Subcutaneous adipose tissue (tissue), 4 donors: ENCODE measurements around the gene YLPM1. TPM values are rescaled to one million over a fixed set of nuclear protein-coding genes. Genes with fewer than 3 reads are reported as not detected.

Source experiments
- total RNA-seq, 4 donors: library from RNA; depleted of rRNA; stranded (reverse); fragments of >200 nt; gene quantifications; one replicate each; pipeline ENCODE4 v1.1.0, GENCODE V29; 2016
- TF ChIP-seq, protein P1 (sequence below): fragments of 450-650 bp; IDR thresholded peaks from one replicate; pipeline ENCODE4 v1.5.1; 2016; ENCODE audit warnings: low read depth, mild to moderate bottlenecking, control low read depth, antibody characterized with exemption, moderate library complexity

Gene YLPM1
- total RNA-seq, 4 donors from 2014 or later = 44.2 to 61.6 (median 50.6) TPM

DNA sequence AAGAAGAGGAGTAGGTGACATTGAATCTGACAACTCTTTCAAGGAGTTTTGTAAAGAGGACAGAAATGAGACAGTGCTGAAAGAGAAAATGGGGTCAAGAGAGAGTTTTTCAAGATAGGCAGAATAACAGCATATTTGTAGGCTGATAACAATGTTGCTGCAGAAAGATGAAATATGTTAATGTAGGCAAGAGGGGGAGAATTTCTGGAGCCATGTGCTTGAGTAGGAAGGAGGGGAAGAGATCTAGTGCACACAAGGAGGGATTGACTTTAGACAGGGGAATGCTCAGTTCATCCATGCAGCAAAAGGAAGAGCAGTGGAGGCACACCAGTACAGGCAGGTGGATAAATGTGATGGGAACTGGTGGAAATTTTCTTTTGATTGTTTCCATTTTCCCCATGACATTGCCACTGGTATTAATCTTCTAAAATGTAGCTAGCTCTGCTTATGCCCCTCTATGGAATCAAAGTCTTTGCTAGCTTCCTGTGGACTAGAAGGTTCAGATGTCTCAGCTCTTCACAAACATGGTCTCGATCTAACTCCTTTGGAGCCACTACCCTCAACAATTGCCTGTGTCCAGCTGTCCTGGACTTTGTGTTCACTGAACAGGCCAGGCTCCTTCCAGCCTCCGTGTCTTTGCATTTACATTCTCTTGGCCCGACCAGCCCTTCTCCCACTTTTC, 103.7 kb downstream of the YLPM1 start:
- TF ChIP-seq, protein P1, sequence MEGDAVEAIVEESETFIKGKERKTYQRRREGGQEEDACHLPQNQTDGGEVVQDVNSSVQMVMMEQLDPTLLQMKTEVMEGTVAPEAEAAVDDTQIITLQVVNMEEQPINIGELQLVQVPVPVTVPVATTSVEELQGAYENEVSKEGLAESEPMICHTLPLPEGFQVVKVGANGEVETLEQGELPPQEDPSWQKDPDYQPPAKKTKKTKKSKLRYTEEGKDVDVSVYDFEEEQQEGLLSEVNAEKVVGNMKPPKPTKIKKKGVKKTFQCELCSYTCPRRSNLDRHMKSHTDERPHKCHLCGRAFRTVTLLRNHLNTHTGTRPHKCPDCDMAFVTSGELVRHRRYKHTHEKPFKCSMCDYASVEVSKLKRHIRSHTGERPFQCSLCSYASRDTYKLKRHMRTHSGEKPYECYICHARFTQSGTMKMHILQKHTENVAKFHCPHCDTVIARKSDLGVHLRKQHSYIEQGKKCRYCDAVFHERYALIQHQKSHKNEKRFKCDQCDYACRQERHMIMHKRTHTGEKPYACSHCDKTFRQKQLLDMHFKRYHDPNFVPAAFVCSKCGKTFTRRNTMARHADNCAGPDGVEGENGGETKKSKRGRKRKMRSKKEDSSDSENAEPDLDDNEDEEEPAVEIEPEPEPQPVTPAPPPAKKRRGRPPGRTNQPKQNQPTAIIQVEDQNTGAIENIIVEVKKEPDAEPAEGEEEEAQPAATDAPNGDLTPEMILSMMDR = no peak

GRCh38 chr14:74867673-74868072, 104.6 kb downstream of the YLPM1 start:
- TF ChIP-seq, protein P1 = no peak

- TF ChIP-seq, protein P1 = no peak
These were observed 105.6 kb downstream of the YLPM1 start for GRCh38 chr14:74868739-74869138.

DNA sequence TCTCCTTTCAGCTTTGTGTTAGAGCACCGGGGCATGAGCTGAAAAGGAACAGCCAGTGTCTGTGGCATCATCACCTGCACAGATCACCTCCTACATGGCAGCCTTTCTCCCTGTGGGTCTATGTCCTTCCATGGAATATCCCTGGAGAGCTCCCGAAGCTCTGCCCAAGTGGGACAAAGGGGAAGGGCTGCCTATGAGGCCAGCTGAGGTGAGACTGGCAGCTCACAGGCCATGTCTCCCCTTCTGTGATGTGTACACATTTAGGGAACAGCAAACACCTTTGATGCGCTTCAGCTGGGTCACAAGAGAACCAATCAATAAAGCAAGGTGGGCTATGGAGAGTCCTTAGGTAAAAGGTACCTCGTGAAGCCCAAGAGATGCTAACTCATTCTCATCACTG, 108.7 kb downstream of the YLPM1 start:
- TF ChIP-seq, protein P1 = no peak

- TF ChIP-seq, protein P1 = no peak
These were observed 112.1 kb downstream of the YLPM1 start for GRCh38 chr14:74875204-74875603.

DNA sequence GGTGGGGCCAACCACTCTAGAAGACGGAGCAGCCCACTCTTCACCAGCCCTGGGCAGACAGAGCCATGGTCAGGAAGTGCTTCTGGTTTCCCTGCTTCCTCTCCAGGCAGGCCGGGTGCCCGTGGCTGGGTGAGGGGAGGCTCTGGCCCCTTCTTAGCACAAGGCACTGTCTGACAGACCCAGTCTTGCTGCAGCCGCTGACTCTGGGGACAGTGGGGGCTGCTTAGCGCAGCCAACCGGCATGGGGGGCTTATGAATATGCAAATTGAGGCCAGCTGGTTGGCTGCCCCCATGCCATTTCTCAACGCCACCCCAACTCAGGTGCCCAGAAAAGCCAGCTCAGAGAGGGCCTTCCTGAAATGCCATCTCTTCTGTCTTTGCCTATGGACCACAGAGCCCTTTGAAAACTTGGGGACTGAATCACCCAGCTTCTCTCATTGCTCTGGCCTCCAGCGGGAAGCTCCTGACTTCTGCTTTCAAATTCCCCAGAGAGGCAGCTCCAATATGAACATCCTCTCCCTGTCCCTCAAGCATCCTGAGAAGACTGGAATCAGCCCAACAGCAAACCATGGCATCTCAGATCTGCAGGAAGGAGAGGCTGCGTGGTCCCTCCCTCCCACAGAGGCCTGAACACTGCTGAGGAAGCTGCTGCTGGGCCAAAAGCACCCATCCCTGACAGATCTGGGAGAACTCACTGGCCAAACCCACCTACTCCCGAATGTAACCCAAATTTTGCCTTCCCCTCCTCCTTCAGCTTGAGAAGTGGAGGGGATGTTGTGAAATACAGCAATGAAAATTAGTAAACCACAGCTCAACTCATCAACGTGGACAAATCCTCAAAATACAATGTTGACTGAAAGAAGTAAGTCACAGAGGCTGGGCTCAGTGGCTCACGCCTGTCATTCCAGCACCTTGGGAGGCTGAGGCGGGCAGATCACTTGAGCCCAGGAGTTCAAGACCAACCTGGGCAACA, 113.1 kb downstream of the YLPM1 start, which contains the start of gene PROX2:
Gene PROX2, minus strand, starts transcription at position 205 of the 973 bp plus-strand sequence. CDS start 12,311 bp downstream, outside the sequence.
- TF ChIP-seq, protein P1 = no peak

DNA sequence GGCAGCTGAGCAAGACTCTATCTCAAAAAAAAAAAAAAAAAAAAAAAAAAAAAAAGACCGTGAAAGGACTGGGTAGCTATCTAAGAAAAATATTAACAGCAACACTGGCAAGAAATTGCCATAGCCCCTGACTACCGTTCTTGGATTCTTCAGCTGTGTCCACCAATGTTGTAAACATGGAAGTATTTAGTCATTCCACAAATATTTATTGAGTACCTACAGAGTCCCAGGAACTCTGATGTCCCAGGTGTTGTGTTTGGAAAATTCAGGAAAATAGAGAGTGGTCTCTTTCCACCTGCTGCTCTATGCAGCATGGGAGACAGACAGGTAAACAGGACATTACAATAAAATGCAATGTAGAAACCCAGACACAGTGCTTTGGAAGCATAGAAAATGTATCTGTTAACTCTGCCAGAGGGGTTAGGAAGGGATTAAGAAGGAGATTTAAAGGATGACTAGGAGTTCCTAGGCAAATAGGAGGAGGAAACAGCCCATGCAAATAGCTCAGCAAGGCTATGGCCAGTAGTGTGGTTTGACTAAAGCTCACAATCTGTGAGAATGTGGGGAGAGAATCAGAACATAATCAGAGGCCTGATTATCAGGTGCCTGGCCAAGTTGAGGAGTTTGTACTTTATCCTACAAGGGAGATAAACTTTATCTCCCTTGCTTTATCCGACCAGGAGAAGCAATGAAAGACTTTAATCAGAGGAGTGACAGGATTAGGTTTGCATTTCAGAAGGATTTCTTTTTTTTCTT, 116.5 kb downstream of the YLPM1 start:
- TF ChIP-seq, protein P1 = no peak
